H9 (cell line): Measurements from ENCODE around the gene PAXX. TPM values are rescaled to one million over a fixed set of nuclear protein-coding genes. Genes with fewer than 3 reads are reported as not detected.

Experiments used
- DNase-seq: peaks from one replicate; pipeline ENCODE4 v3.0.0-alpha.2; 2017
- H2AFZ ChIP-seq: one replicate; pipeline ENCODE4 v1.6.1; 2013; ENCODE audit warnings: mild to moderate bottlenecking, low read length, control low read depth, moderate library complexity
- H2AK5ac ChIP-seq: 2 replicates; pipeline ENCODE4 v1.6.1; 2013; ENCODE audit warnings: low read length, control low read depth, mixed read lengths; ENCODE audit not compliant: insufficient read length
- H2BK120ac ChIP-seq: one replicate; pipeline ENCODE4 v1.6.1; 2013; ENCODE audit warnings: low read depth, mild to moderate bottlenecking, low read length, control low read depth, inconsistent platforms; ENCODE audit not compliant: poor library complexity, severe bottlenecking
- H2BK12ac ChIP-seq: 2 replicates; pipeline ENCODE4 v1.6.1; 2013; ENCODE audit warnings: low read length, control low read depth, mixed read lengths, low read depth; ENCODE audit not compliant: insufficient read length
- H2BK15ac ChIP-seq: 2 replicates; pipeline ENCODE4 v1.6.1; 2013; ENCODE audit warnings: low read depth, low read length, control low read depth
- H2BK20ac ChIP-seq: one replicate; pipeline ENCODE4 v1.6.1; 2013; ENCODE audit warnings: low read depth, mild to moderate bottlenecking, low read length, control low read depth, inconsistent platforms; ENCODE audit not compliant: poor library complexity, severe bottlenecking
- H2BK5ac ChIP-seq: 2 replicates; pipeline ENCODE4 v1.6.1; 2013; ENCODE audit warnings: low read length, control low read depth, mixed read lengths; ENCODE audit not compliant: insufficient read length
- H3K14ac ChIP-seq: 2 replicates; pipeline ENCODE4 v1.6.1; 2013; ENCODE audit warnings: low read length, control low read depth; ENCODE audit not compliant: insufficient read depth
- H3K18ac ChIP-seq: 2 replicates; pipeline ENCODE4 v1.6.1; 2013; ENCODE audit warnings: low read depth, mild to moderate bottlenecking, mixed read lengths, low read length, control low read depth; ENCODE audit not compliant: insufficient read length
- H3K23ac ChIP-seq: 2 replicates; pipeline ENCODE4 v1.6.1; 2013; ENCODE audit warnings: low read length, control low read depth, mixed read lengths, low read depth; ENCODE audit not compliant: insufficient read length
- H3K23me2 ChIP-seq: 2 replicates; pipeline ENCODE4 v1.6.1; 2013; ENCODE audit warnings: low read depth, mild to moderate bottlenecking, mixed read lengths, low read length, control low read depth; ENCODE audit not compliant: insufficient read length, poor library complexity, severe bottlenecking
- H3K27ac ChIP-seq: 2 replicates; pipeline ENCODE4 v1.5.1; 2013; ENCODE audit warnings: low read length, control low read depth, mixed read lengths, low read depth; ENCODE audit not compliant: insufficient read length
- H3K27me3 ChIP-seq: 2 replicates; pipeline ENCODE4 v1.6.1; 2013; ENCODE audit warnings: low read length, control low read depth, inconsistent platforms; ENCODE audit not compliant: insufficient read depth
- H3K4ac ChIP-seq: 2 replicates; pipeline ENCODE4 v1.6.1; 2013; ENCODE audit warnings: low read depth, mild to moderate bottlenecking, control low read depth, inconsistent platforms, low read length, moderate library complexity
- H3K4me1 ChIP-seq: 2 replicates; pipeline ENCODE4 v1.6.1; 2013; ENCODE audit warnings: low read length, control low read depth, inconsistent platforms; ENCODE audit not compliant: insufficient read depth
- H3K4me2 ChIP-seq: 2 replicates; pipeline ENCODE4 v1.6.1; 2013; ENCODE audit warnings: low read length, control low read depth, mixed read lengths; ENCODE audit not compliant: insufficient read length, insufficient read depth
- H3K56ac ChIP-seq: 2 replicates; pipeline ENCODE4 v1.6.1; 2013; ENCODE audit warnings: low read depth, mild to moderate bottlenecking, mixed read lengths, low read length, control low read depth; ENCODE audit not compliant: insufficient read length
- H3K79me1 ChIP-seq: 2 replicates; pipeline ENCODE4 v1.6.1; 2013; ENCODE audit warnings: low read depth, mild to moderate bottlenecking, moderate library complexity, low read length, control low read depth, inconsistent platforms; ENCODE audit not compliant: insufficient read depth, poor library complexity, severe bottlenecking
- H3K79me2 ChIP-seq: 2 replicates; pipeline ENCODE4 v1.6.1; 2013; ENCODE audit warnings: low read length, control low read depth, inconsistent platforms; ENCODE audit not compliant: insufficient read depth
- H3K9ac ChIP-seq: 2 replicates; pipeline ENCODE4 v1.6.1; 2013; ENCODE audit warnings: low read length, control low read depth, mixed read lengths; ENCODE audit not compliant: insufficient read length; ENCODE audit errors: extremely low read depth
- H3K9me3 ChIP-seq: one replicate; pipeline ENCODE4 v1.6.1; 2013; ENCODE audit warnings: low read depth, low read length, inconsistent platforms; ENCODE audit not compliant: control insufficient read depth
- H3T11ph ChIP-seq: one replicate; pipeline ENCODE4 v1.6.1; 2013; ENCODE audit warnings: mild to moderate bottlenecking, low read length, control low read depth, inconsistent platforms
- H4K20me1 ChIP-seq: one replicate; pipeline ENCODE4 v1.6.1; 2013; ENCODE audit not compliant: control insufficient read depth, insufficient read length, insufficient read depth
- H4K5ac ChIP-seq: 2 replicates; pipeline ENCODE4 v1.6.1; 2013; ENCODE audit warnings: low read depth, mild to moderate bottlenecking, mixed read lengths, low read length, control low read depth; ENCODE audit not compliant: insufficient read length
- H4K8ac ChIP-seq: replicated peaks from 2 replicates; pipeline ENCODE4 v1.6.1; 2013; ENCODE audit warnings: low read length, control low read depth, mixed read lengths, low read depth; ENCODE audit not compliant: insufficient read length
- H4K91ac ChIP-seq: 2 replicates; pipeline ENCODE4 v1.6.1; 2013; ENCODE audit warnings: low read depth, mild to moderate bottlenecking, moderate library complexity, mixed read lengths, low read length, control low read depth; ENCODE audit not compliant: insufficient read length
- H3K27ac Mint-ChIP-seq, 3 experiments: 2 replicates in 2 of 3; 3 replicates in 1 of 3; pipeline ENCODE4 v1.8.0; 2020 to 2021; ENCODE audit warnings: mixed read lengths in 3 of 3, mild to moderate bottlenecking in 1 of 3, moderate library complexity in 1 of 3
- H3K27me3 Mint-ChIP-seq: 2 replicates; pipeline ENCODE4 v1.8.0; 2021; ENCODE audit warnings: low read depth, mild to moderate bottlenecking, moderate library complexity, mixed read lengths
- H3K36me3 Mint-ChIP-seq, 3 experiments: 2 replicates in 2 of 3; 3 replicates in 1 of 3; pipeline ENCODE4 v1.8.0; 2020 to 2021; ENCODE audit warnings: low read depth in 3 of 3, mixed read lengths in 3 of 3; ENCODE audit not compliant: insufficient read depth in 1 of 3
- H3K4me1 Mint-ChIP-seq, 2 experiments: 2 replicates each; pipeline ENCODE4 v1.8.0; 2020; ENCODE audit warnings: mixed read lengths in 2 of 2
- H3K4me3 Mint-ChIP-seq, 2 experiments: 2 replicates in 1 of 2; 3 replicates in 1 of 2; pipeline ENCODE4 v1.8.0; 2020 to 2021; ENCODE audit warnings: mild to moderate bottlenecking in 2 of 2, mixed read lengths in 2 of 2, moderate library complexity in 1 of 2
- H3K9me3 Mint-ChIP-seq, 2 experiments: 2 replicates in 1 of 2; 3 replicates in 1 of 2; pipeline ENCODE4 v1.8.0; 2020; ENCODE audit warnings: mild to moderate bottlenecking in 2 of 2, mixed read lengths in 2 of 2, moderate library complexity in 1 of 2
- CTCF ChIP-seq: fragments of 200-600 bp; sonication (generic); conservative IDR thresholded peaks from 3 replicates; pipeline ENCODE4 v1.8.0; 2021; ENCODE audit warnings: antibody characterized with exemption, mild to moderate bottlenecking
- WGBS: extraction: QIAGEN DNeasy Blood & Tissue Kit; methylation state at CpG from one replicate; pipeline ENCODE4 v1.1.7; 2013; ENCODE audit warnings: missing lambda C conversion rate, low lambda C conversion rate, mixed read lengths; ENCODE audit not compliant: insufficient read length; ENCODE audit errors: extremely low coverage; 5-methylcytosine and 5-hydroxymethylcytosine counted together
- total RNA-seq: library from RNA; stranded (reverse); gene quantifications from 2 replicates; pipeline ENCODE4 v1.2.1, GENCODE V29; 2021

Gene PAXX
- total RNA-seq, 1 experiment from 2014 or later = 51.2 TPM

DNA sequence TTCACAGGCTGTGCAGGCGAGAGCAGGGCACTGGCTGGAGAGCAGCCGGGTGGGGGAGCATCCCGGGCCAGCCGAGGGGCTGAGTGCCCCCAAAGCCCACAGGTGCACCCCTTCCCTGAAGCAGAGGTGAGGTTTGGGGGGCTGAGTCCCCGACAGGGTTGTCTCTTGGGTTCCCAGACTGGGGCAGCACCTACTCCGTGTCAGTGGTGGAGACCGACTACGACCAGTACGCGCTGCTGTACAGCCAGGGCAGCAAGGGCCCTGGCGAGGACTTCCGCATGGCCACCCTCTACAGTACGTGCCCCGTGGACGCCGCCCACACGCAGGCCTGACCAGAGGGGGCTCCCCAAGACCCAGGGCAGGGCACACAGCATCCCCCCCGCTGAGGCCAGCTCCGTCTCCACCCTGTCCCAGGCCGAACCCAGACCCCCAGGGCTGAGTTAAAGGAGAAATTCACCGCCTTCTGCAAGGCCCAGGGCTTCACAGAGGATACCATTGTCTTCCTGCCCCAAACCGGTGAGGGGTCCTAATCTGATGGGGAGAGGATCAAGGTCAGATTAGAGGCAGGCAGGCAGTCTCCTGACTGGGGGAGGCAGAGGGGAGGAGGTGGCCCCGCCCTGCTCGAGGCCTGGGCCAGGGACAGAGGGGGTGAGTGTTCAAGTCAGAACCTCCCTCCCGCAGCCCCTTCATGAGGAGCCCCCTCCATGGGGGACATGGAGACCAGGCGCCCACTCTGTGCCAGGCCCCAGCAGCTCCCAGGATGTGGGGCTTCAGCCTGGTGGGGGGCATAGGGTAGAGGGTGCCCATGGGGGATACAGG lies 12.2 kb upstream of the PAXX start:
- Histone ChIP-seq H3K79me2 (no peaks in the 10 kb centered on the region), H2BK12ac (no peak overlapping the region), H3K4me2 (no peak overlapping the region), H2BK5ac (no peak overlapping the region), H2BK120ac (no peak overlapping the region), H3K18ac (no peak overlapping the region), H2AFZ (no peak overlapping the region), H3K9me3 (no peaks in the 10 kb centered on the region), H3K79me1 (no peaks in the 10 kb centered on the region), H3K14ac (peak overlapping the region; percentile 5; the same call in 1 of the 2 replicates), H3K4me1 (no peaks in the 10 kb centered on the region; the same call in 1 of the 2 replicates), H4K5ac (no peak overlapping the region), H3T11ph (no peak overlapping the region), H3K9ac (no peak overlapping the region), H3K23me2 (peaks cover 9% of the 10 kb centered on the region), H2AK5ac (no peak overlapping the region), H3K23ac (no peak overlapping the region), H3K27ac (no peak overlapping the region), H3K4ac (no peak overlapping the region), H3K56ac (no peak overlapping the region), H3K27me3 (no peaks in the 10 kb centered on the region), H4K20me1 (no peaks in the 10 kb centered on the region), H4K91ac (no peak overlapping the region), H2BK15ac (no peak overlapping the region), H4K8ac (no peak overlapping the region), H2BK20ac (no peak overlapping the region)
- TF ChIP-seq CTCF = no peak
- Mint-ChIP-seq H3K9me3 (no peaks in the 10 kb centered on the region), H3K27me3 (peaks cover 7% of the 10 kb centered on the region), H3K4me3 (no peak overlapping the region), H3K27ac (no peak overlapping the region), H3K4me1 (peaks cover 2 to 16% of the 10 kb centered on the region in 2 experiments), H3K36me3 (peaks cover 0 to 3% (median 0%) of the 10 kb centered on the region in 3 experiments; a peak in 1 of 7 replicates)
- no peak for DNase-seq
- WGBS = no CpG with 5 or more reads among the region's 26 CpGs
